ENCODE measurements around the gene PTPN12. TPM values are rescaled to one million over a fixed set of nuclear protein-coding genes. Genes with fewer than 3 reads are reported as not detected.

PTPN12 gene
- 63.5 and 102 TPM in 2 replicates for total RNA-seq

GRCh38 chr7:77537136-77537777 lies at the start of gene PTPN12:
Gene PTPN12, plus strand, starts transcription at chr7:77537295. Its CDS starts 252 bp downstream, at chr7:77537547.

Other genes starting within 250 kb of the PTPN12 start
- 12.9 and 14.9 TPM in 2 replicates for gene GSAP, start 120.9 kb upstream of the PTPN12 start, total RNA-seq
- 21.5 and 29.1 TPM in 2 replicates for gene RSBN1L, start 159.2 kb downstream of the PTPN12 start, total RNA-seq